HG02970 (cell line): ENCODE measurements around the gene RIMBP3C.
A peak's percentile ranks its signal among the peaks of the same experiment; 100 is the strongest.
"Not testable (repeated sequence)": the region's sequence is repeated elsewhere in the genome, so short reads cannot be mapped to it uniquely, and the experiment has no call there.

Experiments
- ATAC-seq: cut with Tn5 transposase; IDR thresholded peaks from one replicate; pipeline ENCODE4 v1.9.1; 2021; ENCODE audit warnings: mild to moderate bottlenecking, moderate library complexity, moderate number of reproducible peaks; ENCODE audit not compliant: unreplicated experiment, low FRiP score

RIMBP3C gene

GRCh38 chr22:21532863-21533648 lies 18.2 kb downstream of the RIMBP3C start:
- ATAC-seq = not testable (repeated sequence)

DNA sequence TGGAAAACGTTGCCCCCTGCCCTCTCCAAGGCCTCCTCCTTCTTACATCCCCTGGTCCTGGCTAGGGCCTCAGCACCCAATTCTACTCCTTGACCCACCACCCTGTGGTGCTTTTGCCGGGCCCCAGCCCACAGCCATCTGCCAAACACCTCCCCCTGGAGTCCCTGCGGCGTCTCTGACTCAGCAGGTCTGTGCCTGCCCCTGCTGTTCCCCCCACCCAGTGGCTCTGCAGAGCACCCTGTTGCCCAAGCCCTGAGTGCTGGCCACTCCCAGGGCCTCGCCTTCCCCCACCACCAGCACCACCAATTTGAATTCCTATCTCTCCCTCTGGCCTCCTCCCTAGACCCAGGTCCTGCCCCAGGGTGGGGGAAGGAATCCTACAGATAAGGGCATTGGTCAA lies 19.7 kb downstream of the RIMBP3C start:
- not testable (repeated sequence) for ATAC-seq

DNA sequence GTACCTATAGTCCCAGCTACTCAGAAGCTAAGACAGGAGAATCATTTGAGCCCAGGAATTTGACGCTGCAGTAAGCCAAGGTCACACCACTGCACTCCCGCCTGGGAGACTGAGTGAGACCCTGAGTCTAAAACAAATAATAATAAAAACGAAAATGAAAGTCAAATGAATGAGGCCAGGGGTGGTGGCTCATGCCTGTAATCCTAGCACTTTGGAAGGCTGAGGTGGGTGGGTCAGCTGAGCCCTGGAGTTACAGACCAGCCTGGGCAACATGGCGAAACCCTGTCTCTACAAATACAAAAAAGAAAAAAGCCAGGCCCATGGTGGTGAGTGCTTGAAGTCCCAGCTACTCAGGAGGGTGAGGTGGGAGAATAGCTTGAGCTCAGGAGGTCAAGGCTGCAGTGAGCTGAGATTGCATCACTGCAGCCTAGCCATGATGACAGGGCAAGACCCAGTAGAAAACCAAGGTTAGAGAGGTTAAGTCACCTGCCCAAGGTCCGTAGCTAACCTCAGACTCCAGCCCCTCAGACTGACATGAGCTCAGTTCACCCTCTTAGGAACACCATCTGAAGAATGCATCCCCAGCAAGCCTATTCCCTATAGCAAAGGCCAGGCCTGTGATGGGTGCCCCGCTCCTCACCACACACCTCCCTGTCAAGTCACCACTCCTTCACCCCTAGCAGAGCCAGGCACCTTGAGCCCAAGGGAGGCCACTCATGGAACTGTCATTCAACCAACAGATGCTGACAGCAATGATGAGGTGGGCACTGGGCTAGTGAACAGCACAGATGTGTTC lies 24.4 kb downstream of the RIMBP3C start:
- ATAC-seq = not testable (repeated sequence)

- peak; percentile 82 for ATAC-seq
These were observed 34.1 kb downstream of the RIMBP3C start for GRCh38 chr22:21516970-21517764.

GRCh38 chr22:21516522-21516921 lies 34.7 kb downstream of the RIMBP3C start:
- not testable (repeated sequence) for ATAC-seq

DNA sequence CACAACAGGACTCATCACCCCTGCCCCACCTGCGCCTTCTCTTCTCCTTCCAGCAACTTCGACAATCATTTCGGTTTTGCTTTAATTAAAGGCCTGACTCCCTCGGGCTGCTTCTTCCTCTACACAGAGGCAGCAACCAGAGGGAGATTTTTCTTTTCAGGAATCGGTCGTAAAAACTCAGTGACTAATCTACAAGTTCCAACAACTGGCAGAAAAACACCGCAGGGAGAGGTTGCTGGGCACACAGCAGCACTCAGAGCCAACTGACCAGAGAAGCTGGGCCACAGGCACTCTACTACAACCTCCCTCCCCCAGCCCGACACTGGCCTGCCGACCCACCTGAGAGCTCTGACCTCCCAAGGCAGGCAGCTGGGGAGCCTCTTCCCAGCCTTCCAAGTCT lies 36.0 kb downstream of the RIMBP3C start:
- not testable (repeated sequence) for ATAC-seq

DNA sequence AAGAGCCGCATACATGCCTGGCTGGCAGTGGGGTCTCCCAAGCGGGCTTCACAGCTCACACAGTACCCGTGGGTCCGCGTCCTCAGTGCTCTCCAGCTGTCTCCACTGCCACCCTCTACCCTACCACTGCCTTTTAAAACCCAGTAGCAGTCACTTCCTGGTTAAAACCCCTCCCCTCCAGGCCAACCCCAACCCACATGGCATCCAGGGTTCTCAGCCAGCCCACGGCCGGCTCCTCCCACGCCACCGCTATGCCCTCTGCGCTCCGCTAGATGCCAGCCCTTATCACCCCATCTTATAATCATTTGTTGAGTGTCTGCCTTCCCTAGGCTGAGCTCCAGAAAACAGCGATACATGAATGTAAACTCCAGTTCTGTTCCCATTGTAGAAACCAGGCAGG lies 37.1 kb downstream of the RIMBP3C start:
- not testable (repeated sequence) for ATAC-seq

GRCh38 chr22:21512022-21512421 lies 39.2 kb downstream of the RIMBP3C start:
- not testable (repeated sequence) for ATAC-seq

GRCh38 chr22:21510397-21510796 lies 40.9 kb downstream of the RIMBP3C start:
- ATAC-seq = not testable (repeated sequence)

DNA sequence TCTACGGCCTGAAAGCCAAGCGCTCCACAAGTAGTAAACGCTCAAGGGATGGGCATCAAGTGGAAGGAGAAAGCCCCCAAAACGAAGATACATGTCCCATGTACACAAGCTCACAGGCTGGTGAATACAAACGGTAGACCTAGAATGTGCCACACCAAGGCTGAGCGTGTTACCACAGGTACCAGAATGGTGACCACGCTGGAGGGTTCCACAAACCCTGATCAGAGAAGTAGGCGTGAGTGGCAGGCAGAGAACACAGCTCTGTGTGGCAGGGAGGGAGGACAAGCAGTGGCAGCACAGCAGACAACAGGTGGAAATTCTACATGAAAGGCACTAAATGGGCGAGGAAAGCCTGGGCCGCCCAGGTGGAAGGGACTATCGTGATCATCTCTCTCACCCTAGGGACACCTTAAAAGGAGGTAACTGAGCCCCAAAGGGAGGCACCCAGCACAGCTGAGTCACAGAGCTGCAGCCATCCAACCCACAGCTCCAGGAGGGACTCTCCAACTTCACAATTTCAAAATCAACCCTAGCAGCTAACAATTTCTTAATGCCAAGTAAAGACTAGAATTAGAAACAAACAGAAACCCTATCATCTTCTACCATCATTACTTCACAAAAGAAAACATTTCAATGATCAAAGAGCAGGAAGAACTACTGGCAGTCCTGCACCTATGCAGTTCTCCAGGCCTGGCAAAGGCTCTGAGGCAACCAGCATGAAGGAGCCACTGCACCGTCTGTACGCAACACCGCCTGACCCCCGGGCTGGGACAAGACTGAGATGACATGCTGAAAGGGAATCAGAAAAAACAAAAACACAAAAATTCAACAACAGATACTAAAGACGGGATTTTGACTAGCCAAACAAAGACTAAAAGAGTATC lies 51.4 kb downstream of the RIMBP3C start:
- not testable (repeated sequence) for ATAC-seq

DNA sequence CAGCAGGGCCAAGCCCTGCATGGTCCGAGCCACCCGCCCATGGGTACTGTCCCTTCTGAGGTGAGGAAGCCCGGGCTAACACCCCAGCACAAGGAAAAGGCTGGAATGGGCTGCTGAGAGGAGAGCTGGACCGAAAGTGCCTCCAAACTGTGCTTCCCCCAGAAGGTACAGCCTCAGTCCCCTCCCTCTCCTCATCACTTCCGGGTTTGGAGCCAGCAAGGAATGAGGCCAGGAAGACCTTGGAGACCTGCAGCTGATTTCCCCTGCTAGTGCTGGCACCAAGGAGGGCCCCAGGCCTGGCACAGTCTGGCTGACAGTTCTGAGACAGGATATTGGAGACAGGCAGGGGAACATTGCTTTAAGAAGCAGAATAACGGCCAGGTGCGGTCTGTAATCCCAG lies 52.8 kb downstream of the RIMBP3C start:
- ATAC-seq = not testable (repeated sequence)

DNA sequence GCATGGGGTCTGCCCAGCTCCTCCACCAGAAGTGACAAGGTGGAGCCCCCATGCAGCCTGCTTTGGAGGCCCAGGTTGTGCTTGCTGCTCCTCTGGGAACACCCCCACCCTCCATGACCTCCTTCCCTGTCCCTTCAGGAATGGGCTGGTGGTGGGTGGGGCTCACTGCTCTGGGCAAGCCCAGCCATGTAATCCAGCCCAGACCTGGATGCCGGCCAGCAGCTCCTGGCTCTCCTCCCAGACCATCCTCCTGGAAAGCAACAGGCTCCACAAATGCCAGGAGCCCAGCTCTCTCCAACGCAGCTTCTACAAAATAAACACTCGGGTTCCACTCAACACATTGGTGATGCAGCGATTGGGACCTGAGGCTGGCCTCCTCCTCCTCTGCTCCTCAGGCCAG lies 53.3 kb downstream of the RIMBP3C start:
- not testable (repeated sequence) for ATAC-seq
